HG02571 (cell line): ENCODE results near the gene NCSTN.
"Not testable (repeated sequence)": the region's sequence is repeated elsewhere in the genome, so short reads cannot be mapped to it uniquely, and the experiment has no call there.

Experiments used
- ATAC-seq: cut with Tn5 transposase; IDR thresholded peaks from one replicate; pipeline ENCODE4 v1.9.1; 2021; ENCODE audit warnings: mild to moderate bottlenecking, moderate library complexity; ENCODE audit not compliant: unreplicated experiment

Gene NCSTN

GRCh38 chr1:160369087-160369486 is 25.9 kb downstream of the NCSTN start:
- ATAC-seq = no peak

- no peak for ATAC-seq
Measured at GRCh38 chr1:160370561-160371345, 27.6 kb downstream of the NCSTN start.

- no peak for ATAC-seq
Measured at GRCh38 chr1:160371346-160371631, 28.1 kb downstream of the NCSTN start.

GRCh38 chr1:160371756-160372155 is 28.6 kb downstream of the NCSTN start:
- ATAC-seq = no peak

GRCh38 chr1:160373696-160374095 is 30.5 kb downstream of the NCSTN start:
- ATAC-seq = no peak

- no peak for ATAC-seq
Measured at GRCh38 chr1:160374306-160375110, 31.3 kb downstream of the NCSTN start.

- ATAC-seq = no peak
Measured at GRCh38 chr1:160375788-160376524, 32.8 kb downstream of the NCSTN start.

- ATAC-seq = peak; percentile 60
Measured at GRCh38 chr1:160376525-160377131, 33.4 kb downstream of the NCSTN start.

GRCh38 chr1:160377585-160378206 is 34.5 kb downstream of the NCSTN start:
- ATAC-seq = no peak

- ATAC-seq = not testable (repeated sequence)
Measured at GRCh38 chr1:160384812-160385211, 41.6 kb downstream of the NCSTN start.

- not testable (repeated sequence) for ATAC-seq
Measured at GRCh38 chr1:160388406-160388805, 45.2 kb downstream of the NCSTN start.

- no peak for ATAC-seq
Measured at GRCh38 chr1:160394673-160395072, 51.5 kb downstream of the NCSTN start.

- no peak for ATAC-seq
Measured at GRCh38 chr1:160397651-160398050, 54.5 kb downstream of the NCSTN start.

GRCh38 chr1:160398823-160399222 is 55.6 kb downstream of the NCSTN start:
- ATAC-seq = no peak

GRCh38 chr1:160399544-160400222 is 56.5 kb downstream of the NCSTN start:
- ATAC-seq = no peak

- no peak for ATAC-seq
Measured at GRCh38 chr1:160400223-160400645, 57.1 kb downstream of the NCSTN start, which contains the start of gene VANGL2. Gene VANGL2 (plus strand): TSS chr1:160400564. CDS start chr1:160415838, 15,274 bp downstream.

- no peak for ATAC-seq
Measured at GRCh38 chr1:160400646-160401486, 57.7 kb downstream of the NCSTN start.

GRCh38 chr1:160401487-160401805 is 58.3 kb downstream of the NCSTN start:
- ATAC-seq = no peak
